Measurements from ENCODE around the gene CERT1.

GRCh38 chr5:75355236-75355635 is 156.2 kb downstream of the CERT1 start:
- TF ChIP-seq CTCF (IDR thresholded peaks at IDR 0.05) (no peak), POLR2AphosphoS5 (IDR thresholded peaks at IDR 0.05) (no peak), POLR2A (IDR thresholded peaks at IDR 0.05) (no peak), EP300 (IDR thresholded peaks at IDR 0.05) (no peak)
